HCT116 (cell line): ENCODE results near the gene CYP4F2. TPM values are rescaled to one million over a fixed set of nuclear protein-coding genes. Genes with fewer than 3 reads are reported as not detected.

ENCODE experiments used
- ATAC-seq: fragments of 200-7000 bp; cut with Tn5 transposase; 2 replicates; pipeline ENCODE4 v1.9.1; 2020; ENCODE audit warnings: mild to moderate bottlenecking, moderate library complexity
- BruUV-seq: library from RNA; stranded (reverse); fragments of 400-500 nt; replicated peaks from 2 replicates; lab custom pipeline; 2021; lab: Mats Ljungman, UMichigan
- CTCF ChIA-PET: fragments of 300-600 bp; sonication (Branson Sonifier 250); formaldehyde crosslinking; loops from one replicate; lab custom pipeline; 2021; ENCODE audit warnings: antibody characterized with exemption; lab: Charles Lee
- POLR2A ChIA-PET: fragments of 300-600, 350-600 bp; sonication (Branson Sonifier 250); formaldehyde crosslinking; loops from one replicate; lab custom pipeline; 2021; ENCODE audit warnings: antibody characterized with exemption; lab: Charles Lee
- RAD21 ChIA-PET, 2 experiments: fragments of 300-600 bp; sonication (Branson Sonifier 250); formaldehyde crosslinking; loops; one replicate each; lab custom pipeline; 2023; ENCODE audit warnings: low total read pairs in 2 of 2; ENCODE audit not compliant: uncharacterized antibody in 2 of 2, unreplicated experiment in 2 of 2, low non-redundant PET in 1 of 2; lab: Charles Lee
- DNase-seq: peaks from one replicate; pipeline ENCODE4 v3.0.0-alpha.2; 2010; ENCODE audit warnings: low read depth, low spot score
- H2AFZ ChIP-seq: fragments of 200-600 bp; shearing (Covaris generic), sonication (generic); 2 replicates; pipeline ENCODE4 v1.6.1; 2017; ENCODE audit warnings: low read depth, mixed run types, mixed read lengths, antibody characterized with exemption, low read length; ENCODE audit not compliant: poor library complexity, severe bottlenecking
- H3K27ac ChIP-seq: 2 replicates; pipeline ENCODE4 v1.5.1; 2012; ENCODE audit warnings: low read depth, low read length
- H3K27me3 ChIP-seq: fragments of 200-600 bp; sonication (generic); 2 replicates; pipeline ENCODE4 v1.6.1; 2016; ENCODE audit warnings: mixed run types, low read length, mixed read lengths; ENCODE audit not compliant: insufficient read depth
- H3K36me3 ChIP-seq, 2 experiments: fragments of 200-500 bp in 1 of 2; fragments of 200-600 bp in 1 of 2; sonication (Bioruptor generic) in 1 of 2; sonication (generic) in 1 of 2; 2 replicates each; pipeline versions ENCODE4 v1.5.1 to v1.6.1; 2014 to 2016; ENCODE audit warnings: low read length in 2 of 2, inconsistent platforms in 1 of 2, mixed read lengths in 1 of 2, mixed run types in 1 of 2; ENCODE audit not compliant: insufficient read depth in 2 of 2, control insufficient read depth in 1 of 2
- H3K4me1 ChIP-seq, 2 experiments: fragments of 200-600 bp in 1 of 2; sonication (generic) in 1 of 2; 2 replicates each; pipeline versions ENCODE4 v1.5.1 to v1.6.1; 2012 to 2017; ENCODE audit warnings: low read length in 2 of 2, inconsistent platforms in 1 of 2, mild to moderate bottlenecking in 1 of 2, mixed read lengths in 1 of 2, mixed run types in 1 of 2, moderate library complexity in 1 of 2; ENCODE audit not compliant: insufficient read depth in 2 of 2, control insufficient read depth in 1 of 2
- H3K4me2 ChIP-seq: fragments of 200-600 bp; sonication (generic); 2 replicates; pipeline ENCODE4 v1.6.1; 2017; ENCODE audit warnings: mixed run types, low read length, mixed read lengths
- H3K4me3 ChIP-seq, 2 experiments: fragments of 200-600 bp in 1 of 2; sonication (generic) in 1 of 2; replicated peaks in 1 of 2; 2 replicates each; pipeline ENCODE4 v1.5.1; 2011 to 2016; ENCODE audit warnings: low read length in 2 of 2, control low read depth in 1 of 2, low read depth in 1 of 2, mild to moderate bottlenecking in 1 of 2, mixed read lengths in 1 of 2, mixed run types in 1 of 2
- H3K79me2 ChIP-seq: fragments of 200-600 bp; sonication (generic); 2 replicates; pipeline ENCODE4 v1.6.1; 2017; ENCODE audit warnings: mild to moderate bottlenecking, mixed run types, low read length, moderate library complexity, mixed read lengths; ENCODE audit not compliant: insufficient read depth
- H3K9ac ChIP-seq: fragments of 200-600 bp; sonication (generic); 2 replicates; pipeline ENCODE4 v1.6.1; 2016; ENCODE audit warnings: low read length, mixed read lengths
- H3K9me2 ChIP-seq: fragments of 200-600 bp; sonication (generic), shearing (Covaris generic); 2 replicates; pipeline ENCODE4 v1.6.1; 2017; ENCODE audit warnings: mixed run types, mild to moderate bottlenecking, moderate library complexity; ENCODE audit not compliant: insufficient read depth
- H3K9me3 ChIP-seq, 2 experiments: fragments of 200-500 bp in 1 of 2; fragments of 200-600 bp in 1 of 2; sonication (Bioruptor generic) in 1 of 2; sonication (generic) in 1 of 2; 2 replicates each; pipeline ENCODE4 v1.6.1; 2014 to 2017; ENCODE audit warnings: low read length in 2 of 2, mixed read lengths in 2 of 2, inconsistent platforms in 1 of 2, low read depth in 1 of 2, mild to moderate bottlenecking in 1 of 2, mixed run types in 1 of 2, moderate library complexity in 1 of 2; ENCODE audit not compliant: control insufficient read depth in 1 of 2, insufficient read depth in 1 of 2
- H4K20me1 ChIP-seq: fragments of 200-600 bp; sonication (generic), shearing (Covaris generic); 2 replicates; pipeline ENCODE4 v1.6.1; 2017; ENCODE audit warnings: mixed run types, mild to moderate bottlenecking, moderate library complexity; ENCODE audit not compliant: insufficient read depth
- ATF3 ChIP-seq: IDR thresholded peaks from 2 replicates; pipeline ENCODE4 v1.6.1; 2012
- CBX3 ChIP-seq: IDR thresholded peaks from 2 replicates; pipeline ENCODE4 v1.6.1; 2012; ENCODE audit warnings: low read depth
- CEBPB ChIP-seq: IDR thresholded peaks from 2 replicates; pipeline ENCODE4 v1.6.1; 2012; ENCODE audit warnings: low read depth
- EGR1 ChIP-seq: IDR thresholded peaks from 2 replicates; pipeline ENCODE4 v1.6.1; 2012; ENCODE audit warnings: low read depth
- EZH2 ChIP-seq: fragments of 200-600 bp; sonication (generic); IDR thresholded peaks from 2 replicates; pipeline ENCODE4 v1.6.1; 2017; ENCODE audit warnings: antibody characterized with exemption, mixed run types
- EZH2phosphoT487 ChIP-seq: fragments of 200-600 bp; IDR thresholded peaks from 2 replicates; pipeline ENCODE4 v1.6.1; 2018; ENCODE audit warnings: antibody characterized with exemption, borderline replicate concordance
- FOSL1 ChIP-seq: IDR thresholded peaks from 2 replicates; pipeline ENCODE4 v1.6.1; 2012; ENCODE audit warnings: low read depth
- JUND ChIP-seq: IDR thresholded peaks from 2 replicates; pipeline ENCODE4 v1.6.1; 2012
- POLR2A ChIP-seq: IDR thresholded peaks from 2 replicates; pipeline ENCODE4 v1.7.0; 2011; ENCODE audit warnings: borderline replicate concordance; ENCODE audit not compliant: insufficient read depth, insufficient read length; ENCODE audit errors: extremely low read depth
- REST ChIP-seq: IDR thresholded peaks from 2 replicates; pipeline ENCODE4 v1.6.1; 2012; ENCODE audit warnings: low read depth
- SIN3A ChIP-seq: IDR thresholded peaks from 2 replicates; pipeline ENCODE4 v1.6.1; 2012; ENCODE audit warnings: low read depth
- SRF ChIP-seq: IDR thresholded peaks from 2 replicates; pipeline ENCODE4 v1.6.1; 2012; ENCODE audit warnings: low read depth
- TCF7L2 ChIP-seq: IDR thresholded peaks from 2 replicates; pipeline ENCODE4 v1.7.0; 2011; ENCODE audit warnings: borderline replicate concordance, inconsistent platforms; ENCODE audit not compliant: insufficient read depth, insufficient read length; ENCODE audit errors: extremely low read depth
- YY1 ChIP-seq: IDR thresholded peaks from 2 replicates; pipeline ENCODE4 v1.6.1; 2011; ENCODE audit warnings: low read length, low read depth, moderate library complexity, mild to moderate bottlenecking; ENCODE audit not compliant: insufficient replicate concordance; ENCODE audit errors: extremely low read depth
- ZNF274 ChIP-seq: fragments of 200-500 bp; sonication (Bioruptor generic); IDR thresholded peaks from 2 replicates; pipeline ENCODE4 v1.6.1; 2014; ENCODE audit warnings: mild to moderate bottlenecking, low read depth, low read length, inconsistent platforms
- intact Hi-C: fragments of 100-400 bp; cut with micrococcal nuclease; formaldehyde crosslinking; loops from 2 replicates; pipeline ENCODE4 v1.10.0; 2022
- total RNA-seq: library from RNA; stranded (reverse); gene quantifications from one replicate; pipeline ENCODE4 v1.2.1, GENCODE V29; 2021; ENCODE audit not compliant: unreplicated experiment
- TF ChIP-seq, protein P1 (sequence below): IDR thresholded peaks from 2 replicates; pipeline ENCODE4 v1.6.1; 2012
- TF ChIP-seq, protein P2 (sequence below), 3 experiments: fragments of 200-600 bp in 1 of 3; sonication (generic) in 1 of 3; IDR thresholded peaks in 2 of 3; conservative IDR thresholded peaks in 1 of 3; 2 replicates each; pipeline ENCODE4 v1.5.1; 2012 to 2017; ENCODE audit warnings: low read depth in 2 of 3, low read length in 2 of 3, antibody characterized with exemption in 1 of 3, borderline replicate concordance in 1 of 3, control low read depth in 1 of 3, mild to moderate bottlenecking in 1 of 3, mixed read lengths in 1 of 3, mixed run types in 1 of 3, moderate library complexity in 1 of 3; ENCODE audit not compliant: insufficient read depth in 1 of 3

The CYP4F2 gene
- total RNA-seq, 1 experiment from 2014 or later, result 1.1 TPM

GRCh38 chr19:15864824-15865223 is 33.0 kb downstream of the CYP4F2 start:
- Histone ChIP-seq H3K9ac (peak overlapping the region; percentile 19; the same call in 1 of the 2 replicates), H3K4me1 (peaks cover 30 to 59% of the 10 kb centered on the region in 2 experiments), H3K27me3 (no peaks in the 10 kb centered on the region)
- POLR2A ChIA-PET, result interaction anchor here (2.7 kb wide), 1 partner anchor 27 kb away, joined by 19 read pairs; no protein-coding TSS in a partner anchor
- no TSS peak for BruUV-seq
- no peak for ATAC-seq
- TF ChIP-seq FOSL1 (no peak), ATF3 (no peak), ZNF274 (no peak), REST (no peak), JUND (no peak), SIN3A (no peak), EGR1 (no peak), YY1 (no peak), EZH2 (no peak), TCF7L2 (no peak), CEBPB (no peak), CBX3 (no peak), POLR2A (no peak), SRF (no peak), EZH2phosphoT487 (no peak)
- TF ChIP-seq, protein P1, sequence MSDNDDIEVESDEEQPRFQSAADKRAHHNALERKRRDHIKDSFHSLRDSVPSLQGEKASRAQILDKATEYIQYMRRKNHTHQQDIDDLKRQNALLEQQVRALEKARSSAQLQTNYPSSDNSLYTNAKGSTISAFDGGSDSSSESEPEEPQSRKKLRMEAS, result no peak
- TF ChIP-seq, protein P2, sequence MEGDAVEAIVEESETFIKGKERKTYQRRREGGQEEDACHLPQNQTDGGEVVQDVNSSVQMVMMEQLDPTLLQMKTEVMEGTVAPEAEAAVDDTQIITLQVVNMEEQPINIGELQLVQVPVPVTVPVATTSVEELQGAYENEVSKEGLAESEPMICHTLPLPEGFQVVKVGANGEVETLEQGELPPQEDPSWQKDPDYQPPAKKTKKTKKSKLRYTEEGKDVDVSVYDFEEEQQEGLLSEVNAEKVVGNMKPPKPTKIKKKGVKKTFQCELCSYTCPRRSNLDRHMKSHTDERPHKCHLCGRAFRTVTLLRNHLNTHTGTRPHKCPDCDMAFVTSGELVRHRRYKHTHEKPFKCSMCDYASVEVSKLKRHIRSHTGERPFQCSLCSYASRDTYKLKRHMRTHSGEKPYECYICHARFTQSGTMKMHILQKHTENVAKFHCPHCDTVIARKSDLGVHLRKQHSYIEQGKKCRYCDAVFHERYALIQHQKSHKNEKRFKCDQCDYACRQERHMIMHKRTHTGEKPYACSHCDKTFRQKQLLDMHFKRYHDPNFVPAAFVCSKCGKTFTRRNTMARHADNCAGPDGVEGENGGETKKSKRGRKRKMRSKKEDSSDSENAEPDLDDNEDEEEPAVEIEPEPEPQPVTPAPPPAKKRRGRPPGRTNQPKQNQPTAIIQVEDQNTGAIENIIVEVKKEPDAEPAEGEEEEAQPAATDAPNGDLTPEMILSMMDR (IDR thresholded peaks at IDR 0.05 in 2 of 3, conservative IDR thresholded peaks at IDR 0.05 in 1 of 3; ENCODE audit: borderline replicate concordance in 1 of 3, insufficient read depth in 1 of 3, low read depth in 2 of 3, low read length in 2 of 3), result no peak
- TF ChIP-seq, all 23 proteins: peak for 0
- H3K36me3 ChIP-seq, result no peaks in the 10 kb centered on the region
- H3K4me2 ChIP-seq, result peak overlapping the region; percentile 94; the same call in 1 of the 2 replicates
- no peak overlapping the region for H3K27ac ChIP-seq
- no peak for DNase-seq
- ChIA-PET CTCF (no interaction called here), RAD21 (no interaction called here)
- no peak overlapping the region for H2AFZ ChIP-seq
- peaks cover 28% of the 10 kb centered on the region for H3K79me2 ChIP-seq
- H3K4me3 ChIP-seq, result no peak overlapping the region
- intact Hi-C loops, result no loop called here
- no peaks in the 10 kb centered on the region for H3K9me2 ChIP-seq
- no peaks in the 10 kb centered on the region for H4K20me1 ChIP-seq
- H3K9me3 ChIP-seq, result no peaks in the 10 kb centered on the region
